HTERT RPE-1 (cell line): ENCODE data around the gene DDA1.
"Not testable (repeated sequence)": the region's sequence is repeated elsewhere in the genome, so short reads cannot be mapped to it uniquely, and the experiment has no call there.

Experiments used
- in situ Hi-C: fragments of 300-500 bp; cut with MboI; formaldehyde crosslinking; loops from 4 replicates; pipeline ENCODE4 v1.14.3; 2020; ENCODE audit warnings: low sequenced_read_pairs

DDA1 gene

GRCh38 chr19:17309198-17309964, at the start of gene DDA1:
DDA1 (plus strand) TSS chr19:17309563; CDS start chr19:17309655, 92 bp downstream.
- in situ Hi-C loops = no loop called here

GRCh38 chr19:17259934-17260333, 49.4 kb upstream of the DDA1 start:
- in situ Hi-C loops = no loop called here

- in situ Hi-C loops = no loop called here
These were observed 48.5 kb upstream of the DDA1 start for GRCh38 chr19:17260842-17261325.

GRCh38 chr19:17262557-17262956, 46.8 kb upstream of the DDA1 start:
- in situ Hi-C loops = no loop called here

- in situ Hi-C loops = no loop called here
These were observed 45.4 kb upstream of the DDA1 start for GRCh38 chr19:17263712-17264640.

- in situ Hi-C loops = no loop called here
These were observed 44.8 kb upstream of the DDA1 start, which contains the start of gene USHBP1 for GRCh38 chr19:17264641-17264979. USHBP1 (minus strand) TSS chr19:17264745; CDS start chr19:17264299, 446 bp downstream.

GRCh38 chr19:17266026-17266425, 43.3 kb upstream of the DDA1 start:
- in situ Hi-C loops = no loop called here

- in situ Hi-C loops = no loop called here
These were observed 42.8 kb upstream of the DDA1 start for GRCh38 chr19:17266589-17266974.

- in situ Hi-C loops = no loop called here
These were observed 42.2 kb upstream of the DDA1 start, which contains the start of gene BABAM1 for GRCh38 chr19:17266975-17267788. BABAM1 (plus strand) TSS chr19:17267443; CDS start chr19:17268807, 1,364 bp downstream.

- in situ Hi-C loops = no loop called here
These were observed 40.6 kb upstream of the DDA1 start for GRCh38 chr19:17268754-17269153.

- in situ Hi-C loops = not testable (repeated sequence)
These were observed 34.5 kb upstream of the DDA1 start for GRCh38 chr19:17274892-17275291.

GRCh38 chr19:17275441-17276175, 33.8 kb upstream of the DDA1 start:
- in situ Hi-C loops = no loop called here

- in situ Hi-C loops = no loop called here
These were observed 29.9 kb upstream of the DDA1 start for GRCh38 chr19:17279436-17279835.

- in situ Hi-C loops = no loop called here
These were observed 27.7 kb upstream of the DDA1 start, which contains the start of gene ANKLE1 for GRCh38 chr19:17281391-17282304. ANKLE1 (plus strand) TSS chr19:17281901; CDS start chr19:17281921, 20 bp downstream.

- in situ Hi-C loops = no loop called here
These were observed 26.8 kb upstream of the DDA1 start for GRCh38 chr19:17282488-17283125.

- in situ Hi-C loops = no loop called here
These were observed 25.8 kb upstream of the DDA1 start for GRCh38 chr19:17283504-17283996.

GRCh38 chr19:17285415-17286135, 23.8 kb upstream of the DDA1 start:
- in situ Hi-C loops = no loop called here

- in situ Hi-C loops = no loop called here
These were observed 23.1 kb upstream of the DDA1 start for GRCh38 chr19:17286263-17286662.
